Progenitor cell of endocrine pancreas (in vitro differentiated cells): Measurements from ENCODE around the gene NUDT12. TPM values are rescaled to one million over a fixed set of nuclear protein-coding genes. Genes with fewer than 3 reads are reported as not detected.

Source experiments
- DNase-seq: peaks from one replicate; pipeline ENCODE4 v3.0.0; 2021; ENCODE audit warnings: low spot score; ENCODE audit not compliant: unreplicated experiment
- H3K27ac Mint-ChIP-seq: 2 replicates; pipeline ENCODE4 v1.8.0; 2021; ENCODE audit warnings: mild to moderate bottlenecking, moderate library complexity, mixed read lengths
- H3K27me3 Mint-ChIP-seq: 2 replicates; pipeline ENCODE4 v1.8.0; 2021; ENCODE audit warnings: mixed read lengths
- H3K36me3 Mint-ChIP-seq: 2 replicates; pipeline ENCODE4 v1.8.0; 2022; ENCODE audit warnings: mixed read lengths; ENCODE audit not compliant: insufficient read depth
- H3K4me1 Mint-ChIP-seq: 2 replicates; pipeline ENCODE4 v1.8.0; 2021; ENCODE audit warnings: low read depth, mixed read lengths
- H3K4me3 Mint-ChIP-seq: 2 replicates; pipeline ENCODE4 v1.8.0; 2021; ENCODE audit warnings: low read depth, mild to moderate bottlenecking, moderate library complexity, mixed read lengths
- H3K9me3 Mint-ChIP-seq: 2 replicates; pipeline ENCODE4 v1.8.0; 2021; ENCODE audit warnings: low read depth, mixed read lengths
- long read RNA-seq: library from polyadenylated mRNA; unstranded; transcript quantifications from one replicate; pipeline ENCODE4 v2.0.0, GENCODE V29; 2020
- total RNA-seq: library from RNA; stranded (reverse); gene quantifications from 2 replicates; pipeline ENCODE4 v1.2.1, GENCODE V29; 2021
- TF ChIP-seq, protein P1 (sequence below): fragments of 200-600 bp; sonication (generic); IDR thresholded peaks from one replicate; pipeline ENCODE4 v1.5.0; 2021; ENCODE audit warnings: antibody characterized with exemption, mild to moderate bottlenecking; ENCODE audit not compliant: unreplicated experiment

NUDT12 gene
- total RNA-seq = 13.0 and 14.5 TPM in 2 replicates
- long read RNA-seq, transcript NUDT12-202 (7 exons, 1,781 nt) = minor isoform, 9 of 59 reads
- long read RNA-seq, transcript NUDT12-201 (7 exons, 3,492 nt) = major isoform, 30 of 59 reads
- long read RNA-seq, partial matches to known transcripts = 4 of 59 reads
- long read RNA-seq, other reads (novel, unspliced or antisense) = 16 of 59 reads

GRCh38 chr5:103562453-103563157, at the start of gene NUDT12:
Gene NUDT12 (minus strand): TSS chr5:103562789. CDS start chr5:103560248, 2,541 bp downstream.
- Mint-ChIP-seq H3K9me3 (peaks cover 4% of the 10 kb centered on the region), H3K4me3 (peak within 1 kb of the TSS; percentile 89), H3K27me3 (no peaks in the 10 kb centered on the region), H3K36me3 (peaks cover 5% of the 10 kb centered on the region), H3K4me1 (peaks cover 13% of the 10 kb centered on the region), H3K27ac (peak within 1 kb of the TSS; percentile 96)
- DNase-seq = peak; percentile 47
- TF ChIP-seq, protein P1, sequence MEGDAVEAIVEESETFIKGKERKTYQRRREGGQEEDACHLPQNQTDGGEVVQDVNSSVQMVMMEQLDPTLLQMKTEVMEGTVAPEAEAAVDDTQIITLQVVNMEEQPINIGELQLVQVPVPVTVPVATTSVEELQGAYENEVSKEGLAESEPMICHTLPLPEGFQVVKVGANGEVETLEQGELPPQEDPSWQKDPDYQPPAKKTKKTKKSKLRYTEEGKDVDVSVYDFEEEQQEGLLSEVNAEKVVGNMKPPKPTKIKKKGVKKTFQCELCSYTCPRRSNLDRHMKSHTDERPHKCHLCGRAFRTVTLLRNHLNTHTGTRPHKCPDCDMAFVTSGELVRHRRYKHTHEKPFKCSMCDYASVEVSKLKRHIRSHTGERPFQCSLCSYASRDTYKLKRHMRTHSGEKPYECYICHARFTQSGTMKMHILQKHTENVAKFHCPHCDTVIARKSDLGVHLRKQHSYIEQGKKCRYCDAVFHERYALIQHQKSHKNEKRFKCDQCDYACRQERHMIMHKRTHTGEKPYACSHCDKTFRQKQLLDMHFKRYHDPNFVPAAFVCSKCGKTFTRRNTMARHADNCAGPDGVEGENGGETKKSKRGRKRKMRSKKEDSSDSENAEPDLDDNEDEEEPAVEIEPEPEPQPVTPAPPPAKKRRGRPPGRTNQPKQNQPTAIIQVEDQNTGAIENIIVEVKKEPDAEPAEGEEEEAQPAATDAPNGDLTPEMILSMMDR = no peak

DNA sequence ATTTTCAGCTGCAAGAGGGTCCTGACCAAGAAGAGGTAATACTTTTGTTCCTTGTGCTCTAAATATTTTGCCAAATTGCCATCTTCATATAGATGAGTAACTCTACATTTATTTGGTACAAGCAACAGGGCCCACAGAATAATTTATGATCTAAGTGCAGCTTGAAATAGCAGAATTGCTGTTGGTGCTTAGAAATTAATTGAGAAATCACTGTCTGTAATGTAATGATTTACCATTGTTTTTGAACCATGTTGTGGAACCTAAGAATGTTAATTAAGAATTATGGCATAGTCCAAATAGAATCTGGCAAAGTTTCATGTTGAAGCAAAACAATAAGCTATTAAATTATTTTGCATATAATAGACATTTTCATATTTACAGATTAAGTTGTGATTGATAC, 44.8 kb upstream of the NUDT12 start:
- H3K4me1 Mint-ChIP-seq = no peaks in the 10 kb centered on the region
- DNase-seq = no peak
- TF ChIP-seq, protein P1 = no peak
- no peaks in the 10 kb centered on the region for H3K36me3 Mint-ChIP-seq
- peaks cover 4% of the 10 kb centered on the region for H3K9me3 Mint-ChIP-seq
- H3K27me3 Mint-ChIP-seq = no peaks in the 10 kb centered on the region
- no peak overlapping the region for H3K27ac Mint-ChIP-seq
- no peak overlapping the region for H3K4me3 Mint-ChIP-seq

- Mint-ChIP-seq H3K36me3 (no peaks in the 10 kb centered on the region), H3K4me1 (peaks cover 2% of the 10 kb centered on the region), H3K9me3 (no peaks in the 10 kb centered on the region), H3K27me3 (peaks cover 2% of the 10 kb centered on the region), H3K4me3 (no peak overlapping the region), H3K27ac (no peak overlapping the region)
- DNase-seq = no peak
- TF ChIP-seq, protein P1 = no peak
Observed at GRCh38 chr5:103605277-103605676, 42.7 kb upstream of the NUDT12 start.

- Mint-ChIP-seq H3K4me1 (peaks cover 2% of the 10 kb centered on the region), H3K27me3 (peaks cover 2% of the 10 kb centered on the region), H3K9me3 (no peaks in the 10 kb centered on the region), H3K4me3 (no peak overlapping the region), H3K36me3 (no peaks in the 10 kb centered on the region), H3K27ac (no peak overlapping the region)
- DNase-seq = no peak
- TF ChIP-seq, protein P1 = no peak
Observed at GRCh38 chr5:103602438-103602837, 39.8 kb upstream of the NUDT12 start.

DNA sequence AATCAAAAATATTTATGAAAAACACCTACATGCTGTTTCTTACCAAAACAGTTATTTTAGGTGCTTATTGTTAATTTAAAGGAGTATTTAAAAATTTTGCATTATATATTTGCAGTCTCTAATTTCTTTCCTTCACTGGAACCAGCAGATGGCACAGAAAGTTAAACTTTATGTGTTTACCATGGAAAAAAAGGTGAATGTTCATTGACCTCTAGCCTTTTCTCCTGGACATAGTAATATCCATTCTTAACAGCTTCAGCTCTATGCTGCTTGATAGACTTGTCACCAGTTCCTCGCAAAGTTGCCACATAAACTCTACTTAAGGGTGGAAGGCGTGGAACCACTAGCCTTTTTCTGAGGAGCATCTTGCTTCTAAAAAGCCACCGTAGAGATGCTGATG, 38.7 kb upstream of the NUDT12 start:
- no peak overlapping the region for H3K4me3 Mint-ChIP-seq
- no peaks in the 10 kb centered on the region for H3K9me3 Mint-ChIP-seq
- no peak overlapping the region for H3K27ac Mint-ChIP-seq
- peaks cover 2% of the 10 kb centered on the region for H3K4me1 Mint-ChIP-seq
- no peak for DNase-seq
- no peaks in the 10 kb centered on the region for H3K36me3 Mint-ChIP-seq
- TF ChIP-seq, protein P1 = no peak
- peaks cover 2% of the 10 kb centered on the region for H3K27me3 Mint-ChIP-seq
